AG09319 (cell line): ENCODE data around the gene DMD.

ENCODE experiments used
- DNase-seq: peaks from one replicate; pipeline ENCODE4 v3.0.0-alpha.2; 2010; ENCODE audit warnings: low read depth; ENCODE audit errors: extremely low read depth
- TF ChIP-seq, protein P1 (sequence below): IDR thresholded peaks from 2 replicates; pipeline ENCODE4 v1.5.1; 2011; ENCODE audit warnings: low read depth, mild to moderate bottlenecking, inconsistent platforms, low read length, moderate library complexity

DMD gene

DNA sequence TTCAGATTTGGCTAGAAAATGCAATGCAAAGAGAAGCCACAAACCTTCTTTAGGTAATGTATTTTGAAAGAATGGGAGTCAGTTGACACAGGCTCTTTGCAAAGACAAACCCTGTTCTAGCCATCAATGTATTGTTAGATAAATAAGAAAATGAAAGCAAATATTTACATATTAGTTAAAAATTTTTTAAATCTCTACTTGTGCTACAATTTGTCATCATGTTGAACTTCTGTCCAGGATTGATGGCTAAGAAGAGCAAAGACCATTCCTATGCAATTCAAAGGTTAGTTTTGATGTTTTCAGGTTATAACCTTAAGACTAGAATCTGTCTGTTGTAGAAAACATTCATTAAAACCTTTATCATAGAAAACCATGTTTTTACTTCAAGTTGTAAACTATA is 1350.7 kb downstream of the DMD start:
- no peak for DNase-seq
- TF ChIP-seq, protein P1, sequence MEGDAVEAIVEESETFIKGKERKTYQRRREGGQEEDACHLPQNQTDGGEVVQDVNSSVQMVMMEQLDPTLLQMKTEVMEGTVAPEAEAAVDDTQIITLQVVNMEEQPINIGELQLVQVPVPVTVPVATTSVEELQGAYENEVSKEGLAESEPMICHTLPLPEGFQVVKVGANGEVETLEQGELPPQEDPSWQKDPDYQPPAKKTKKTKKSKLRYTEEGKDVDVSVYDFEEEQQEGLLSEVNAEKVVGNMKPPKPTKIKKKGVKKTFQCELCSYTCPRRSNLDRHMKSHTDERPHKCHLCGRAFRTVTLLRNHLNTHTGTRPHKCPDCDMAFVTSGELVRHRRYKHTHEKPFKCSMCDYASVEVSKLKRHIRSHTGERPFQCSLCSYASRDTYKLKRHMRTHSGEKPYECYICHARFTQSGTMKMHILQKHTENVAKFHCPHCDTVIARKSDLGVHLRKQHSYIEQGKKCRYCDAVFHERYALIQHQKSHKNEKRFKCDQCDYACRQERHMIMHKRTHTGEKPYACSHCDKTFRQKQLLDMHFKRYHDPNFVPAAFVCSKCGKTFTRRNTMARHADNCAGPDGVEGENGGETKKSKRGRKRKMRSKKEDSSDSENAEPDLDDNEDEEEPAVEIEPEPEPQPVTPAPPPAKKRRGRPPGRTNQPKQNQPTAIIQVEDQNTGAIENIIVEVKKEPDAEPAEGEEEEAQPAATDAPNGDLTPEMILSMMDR = no peak

DNA sequence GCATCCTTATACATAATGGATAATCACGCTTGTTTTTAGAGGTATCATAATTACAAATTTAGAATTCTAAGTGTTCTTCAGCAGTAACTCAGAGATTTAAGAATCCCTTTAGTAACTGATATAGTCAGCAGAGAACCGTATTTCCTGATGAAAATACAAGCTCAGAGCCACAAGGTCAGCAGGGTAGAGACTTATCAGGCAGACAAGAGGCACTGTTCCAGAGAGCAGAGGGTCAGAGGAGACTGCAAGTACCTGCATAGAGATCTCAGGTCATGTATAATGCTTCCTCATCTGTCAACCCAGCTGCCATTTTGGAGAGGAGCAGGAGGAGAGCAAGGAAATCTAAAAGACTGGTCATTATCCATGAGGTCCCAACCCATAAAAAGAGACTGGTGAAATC is 1352.4 kb downstream of the DMD start:
- no peak for DNase-seq
- TF ChIP-seq, protein P1 = no peak

DNA sequence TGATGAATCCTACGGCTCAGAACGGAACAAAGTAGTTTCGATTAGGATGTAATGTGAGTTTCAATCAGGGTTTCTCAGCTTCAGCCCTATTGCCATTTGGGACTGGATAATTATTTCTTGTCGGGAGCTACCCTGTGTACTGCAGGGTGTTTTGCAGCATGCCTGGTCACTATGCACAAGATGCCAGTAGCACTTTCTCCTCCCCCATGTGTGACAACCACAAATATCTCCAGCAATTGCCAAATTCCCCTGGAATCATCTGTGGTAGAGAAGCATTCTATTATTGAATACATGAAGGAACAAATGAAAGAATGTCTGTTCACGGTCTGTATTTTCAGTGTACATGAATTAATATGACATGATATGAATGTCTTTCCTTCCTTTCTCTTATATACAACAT is 1356.6 kb downstream of the DMD start:
- no peak for DNase-seq
- TF ChIP-seq, protein P1 = no peak

DNA sequence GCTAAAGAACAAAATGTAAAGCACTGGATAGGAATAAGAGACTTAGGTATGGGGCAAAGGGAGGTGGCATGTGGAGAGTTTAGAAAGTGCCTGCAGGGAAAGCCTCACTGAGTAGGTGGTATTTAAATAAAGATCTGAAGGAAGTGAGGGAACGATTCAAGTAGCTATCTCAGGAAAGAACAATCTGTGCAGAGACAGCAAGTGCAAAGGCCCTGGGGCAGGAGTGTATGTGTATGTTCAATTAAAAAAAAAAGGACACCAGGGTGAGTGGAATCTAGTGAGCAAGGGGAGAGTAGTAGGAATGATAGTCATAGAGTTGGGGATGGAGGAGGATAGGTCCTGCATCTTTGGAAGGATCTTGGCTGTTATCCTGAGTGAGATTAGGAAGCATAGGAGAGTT is 1359.6 kb downstream of the DMD start:
- no peak for DNase-seq
- TF ChIP-seq, protein P1 = no peak

DNA sequence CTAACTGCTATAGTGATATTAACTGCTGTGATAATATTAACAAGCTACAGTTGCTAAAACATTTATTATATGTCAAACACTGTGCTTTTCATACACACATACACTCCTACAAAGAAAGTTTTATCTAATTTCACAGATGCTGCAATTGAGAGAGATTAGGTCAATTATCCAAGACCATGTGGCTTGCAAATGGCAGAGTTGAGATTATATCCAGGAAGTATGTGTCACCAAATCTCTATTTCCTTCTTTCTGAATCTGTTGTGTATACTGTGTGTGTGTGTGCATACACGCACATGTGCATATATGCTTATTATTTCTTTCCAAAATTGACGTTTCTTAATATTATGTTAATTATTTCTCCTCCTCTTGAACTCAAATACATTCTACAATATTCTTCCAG is 1363.6 kb downstream of the DMD start:
- no peak for DNase-seq
- TF ChIP-seq, protein P1 = no peak

DNA sequence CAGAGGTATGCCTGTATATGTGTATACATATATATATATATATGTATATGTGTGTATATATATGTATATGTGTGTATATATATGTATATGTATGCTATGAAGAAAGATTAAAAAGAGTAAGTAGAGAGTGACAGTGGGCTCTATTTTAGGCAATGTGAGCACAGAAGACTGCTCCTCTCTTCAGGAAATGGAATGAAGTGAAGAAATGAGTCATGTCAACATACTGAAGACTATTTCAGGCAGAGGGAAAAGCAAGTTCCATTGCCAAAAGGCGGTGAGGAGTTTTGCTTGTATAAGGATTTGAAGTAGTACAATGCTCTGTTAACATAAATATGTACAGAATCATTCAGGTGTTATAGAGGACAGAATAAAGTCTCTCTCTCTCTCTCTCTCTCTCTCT is 1366.3 kb downstream of the DMD start:
- TF ChIP-seq, protein P1 = no peak
- no peak for DNase-seq

DNA sequence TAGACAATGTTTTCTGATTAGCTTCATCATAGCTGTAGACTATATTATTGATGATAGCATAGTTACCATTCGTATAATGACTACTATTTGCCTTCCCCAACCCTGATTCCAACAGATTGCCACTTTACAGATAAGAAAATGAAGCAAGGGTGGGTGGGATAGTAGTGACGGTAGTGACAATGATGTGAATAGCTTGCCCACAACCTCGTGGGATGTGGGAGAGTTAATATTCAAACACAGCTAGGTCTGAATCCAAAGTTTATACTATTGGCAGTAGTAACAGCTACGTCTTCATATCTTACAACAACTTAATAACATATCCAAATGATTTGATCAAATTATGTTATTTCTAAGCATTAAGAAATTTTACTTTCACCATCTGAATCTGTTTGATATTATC is 1372.7 kb downstream of the DMD start:
- no peak for DNase-seq
- TF ChIP-seq, protein P1 = no peak
